Keratinocyte (primary cell): ENCODE measurements around the gene MMP19. TPM values are rescaled to one million over a fixed set of nuclear protein-coding genes. Genes with fewer than 3 reads are reported as not detected.
A peak's percentile ranks its signal among the peaks of the same experiment; 100 is the strongest.

ENCODE experiments used
- DNase-seq: peaks from one replicate; pipeline ENCODE4 v3.0.0-alpha.2; 2011; ENCODE audit warnings: low read depth, missing footprints, low spot score
- FAIRE-seq: peaks from 2 replicates; lab custom pipeline; 2011; peaks lifted over from hg19 to GRCh38; lab: Jason Lieb, UNC
- H2AFZ ChIP-seq: 2 replicates; pipeline ENCODE4 v1.6.0; 2012; ENCODE audit warnings: low read length, control low read depth, inconsistent platforms; ENCODE audit not compliant: control insufficient read depth
- H3K27ac ChIP-seq: 2 replicates; pipeline ENCODE4 v1.5.1; 2011; ENCODE audit warnings: low read length; ENCODE audit not compliant: control insufficient read depth, insufficient read depth
- H3K27me3 ChIP-seq: 3 replicates; pipeline ENCODE4 v1.6.0; 2011; ENCODE audit warnings: low read length; ENCODE audit not compliant: control insufficient read depth, insufficient read depth; ENCODE audit errors: extremely low read depth
- H3K36me3 ChIP-seq, 2 experiments: 2 replicates in 1 of 2; 3 replicates in 1 of 2; pipeline ENCODE4 v1.5.1; 2011; ENCODE audit warnings: low read length in 2 of 2, mild to moderate bottlenecking in 1 of 2; ENCODE audit not compliant: control insufficient read depth in 2 of 2, insufficient read depth in 2 of 2; ENCODE audit errors: extremely low read depth in 1 of 2
- H3K4me1 ChIP-seq: 3 replicates; pipeline ENCODE4 v1.5.1; 2011; ENCODE audit warnings: low read length; ENCODE audit not compliant: control insufficient read depth, insufficient read depth; ENCODE audit errors: extremely low read depth
- H3K4me2 ChIP-seq: 3 replicates; pipeline ENCODE4 v1.6.0; 2011; ENCODE audit warnings: low read depth, low read length; ENCODE audit not compliant: control insufficient read depth, insufficient read depth; ENCODE audit errors: extremely low read depth
- H3K4me3 ChIP-seq, 3 experiments: fragments of 200-600 bp in 1 of 3; sonication (generic) in 1 of 3; 2 replicates in 2 of 3; 3 replicates in 1 of 3; pipeline ENCODE4 v1.5.1; 2011 to 2016; ENCODE audit warnings: low read length in 3 of 3, mild to moderate bottlenecking in 3 of 3, control low read depth in 2 of 3, inconsistent platforms in 1 of 3, low read depth in 1 of 3, mixed read lengths in 1 of 3, mixed run types in 1 of 3, moderate library complexity in 1 of 3; ENCODE audit not compliant: control insufficient read depth in 2 of 3, insufficient read depth in 2 of 3; ENCODE audit errors: extremely low read depth in 1 of 3
- H3K79me2 ChIP-seq: 2 replicates; pipeline ENCODE4 v1.6.0; 2012; ENCODE audit warnings: low read length; ENCODE audit not compliant: control insufficient read depth, insufficient read depth
- H3K9ac ChIP-seq: 3 replicates; pipeline ENCODE4 v1.6.0; 2011; ENCODE audit warnings: low read length; ENCODE audit not compliant: control insufficient read depth, insufficient read depth; ENCODE audit errors: extremely low read depth
- H3K9me1 ChIP-seq: 3 replicates; pipeline ENCODE4 v1.6.0; 2011; ENCODE audit warnings: low read length; ENCODE audit not compliant: control insufficient read depth, insufficient read depth; ENCODE audit errors: extremely low read depth
- H3K9me3 ChIP-seq: 2 replicates; pipeline ENCODE4 v1.5.1; 2012; ENCODE audit warnings: low read depth, low read length; ENCODE audit not compliant: control insufficient read depth
- H4K20me1 ChIP-seq: 3 replicates; pipeline ENCODE4 v1.6.0; 2011; ENCODE audit warnings: low read length; ENCODE audit not compliant: control insufficient read depth, insufficient read depth; ENCODE audit errors: extremely low read depth
- CTCF ChIP-seq, 3 experiments: IDR thresholded peaks in 1 of 3; conservative IDR thresholded peaks in 1 of 3; optimal IDR thresholded peaks in 1 of 3; 2 replicates in 2 of 3; 3 replicates in 1 of 3; pipeline versions ENCODE3 to v1.5.1; 2011; ENCODE audit warnings: low read length in 3 of 3, mild to moderate bottlenecking in 3 of 3, moderate library complexity in 2 of 3, control low read depth in 1 of 3, inconsistent platforms in 1 of 3; ENCODE audit not compliant: insufficient read depth in 2 of 3; ENCODE audit errors: extremely low read depth in 1 of 3
- EZH2 ChIP-seq: IDR thresholded peaks from one replicate; pipeline ENCODE4 v1.6.1; 2012; ENCODE audit warnings: inconsistent platforms, mild to moderate bottlenecking, low read length, moderate library complexity
- dilution Hi-C: fragments of 300-500 bp; cut with MboI; formaldehyde crosslinking; loops from one replicate; pipeline ENCODE4 v1.7.0; 2020; ENCODE audit warnings: low sequenced_read_pairs; ENCODE audit not compliant: extremely low pct_ligation_motif_present
- polyA plus RNA-seq, 5 experiments: library from polyadenylated mRNA; depleted of rRNA in 3 of 5; stranded (reverse) in 3 of 5; stranded (forward) in 1 of 5; unstranded in 1 of 5; fragments of >200 nt; gene quantifications; 1 replicate in 1 of 5; 2 replicates in 3 of 5; 3 replicates in 1 of 5; pipeline versions ENCODE4 v1.2.1 to v1.2.3, GENCODE V29; 2011 to 2012; ENCODE audit warnings: missing spikeins in 2 of 5, low read depth in 1 of 5, low replicate concordance in 1 of 5

MMP19 gene
- polyA plus RNA-seq, 1 donor (not counting 4 experiments of a cell fraction or from before 2014, with no cell fraction given) = 2.7 TPM

- TF ChIP-seq EZH2 (no peak), CTCF (optimal IDR thresholded peaks at IDR 0.05 in 1 of 3, IDR thresholded peaks at IDR 0.05 in 1 of 3, conservative IDR thresholded peaks at IDR 0.05 in 1 of 3; ENCODE audit: extremely low read depth in 1 of 3, insufficient read depth in 2 of 3, low read length in 3 of 3) (no peak)
- DNase-seq (peak; percentile 59), FAIRE-seq (no peak)
Measured at GRCh38 chr12:55847603-55848291, 5.0 kb upstream of the MMP19 start.

GRCh38 chr12:55847033-55847432, 4.3 kb upstream of the MMP19 start:
- H3K4me3 ChIP-seq = no peak overlapping the region
- peak overlapping the region; percentile 75 for H3K27ac ChIP-seq
- no peak overlapping the region for H2AFZ ChIP-seq
- no peaks in the 10 kb centered on the region for H4K20me1 ChIP-seq
- no peaks in the 10 kb centered on the region for H3K79me2 ChIP-seq
- H3K36me3 ChIP-seq = no peaks in the 10 kb centered on the region
- H3K4me2 ChIP-seq = no peak overlapping the region
- H3K9me1 ChIP-seq = no peaks in the 10 kb centered on the region
- H3K9ac ChIP-seq = no peak overlapping the region
- no peaks in the 10 kb centered on the region for H3K27me3 ChIP-seq
- dilution Hi-C loops = no loop called here
- H3K9me3 ChIP-seq = no peaks in the 10 kb centered on the region
- no peak for TF ChIP-seq CTCF (optimal IDR thresholded peaks at IDR 0.05 in 1 of 3, IDR thresholded peaks at IDR 0.05 in 1 of 3, conservative IDR thresholded peaks at IDR 0.05 in 1 of 3; ENCODE audit: extremely low read depth in 1 of 3, insufficient read depth in 2 of 3, low read length in 3 of 3)
- TF ChIP-seq EZH2 = no peak
- DNase-seq (no peak), FAIRE-seq (no peak)
- peaks cover 21% of the 10 kb centered on the region for H3K4me1 ChIP-seq

More at GRCh38 chr12:55847603-55848291, 5.0 kb upstream of the MMP19 start:
- H4K20me1 ChIP-seq = no peaks in the 10 kb centered on the region
- dilution Hi-C loops = no loop called here
- no peaks in the 10 kb centered on the region for H3K9me3 ChIP-seq
- peak overlapping the region; percentile 75 for H3K27ac ChIP-seq
- no peaks in the 10 kb centered on the region for H3K79me2 ChIP-seq
- peak overlapping the region; percentile 40 for H3K9ac ChIP-seq
- H3K4me3 ChIP-seq = peak overlapping the region in 1 of 3 experiments; percentile 8
- peak overlapping the region; percentile 54 for H3K4me2 ChIP-seq
- H3K4me1 ChIP-seq = peaks cover 15% of the 10 kb centered on the region
- no peaks in the 10 kb centered on the region for H3K9me1 ChIP-seq
- no peaks in the 10 kb centered on the region for H3K27me3 ChIP-seq
- H3K36me3 ChIP-seq = no peaks in the 10 kb centered on the region
- peak overlapping the region; percentile 76 for H2AFZ ChIP-seq
